Activated naive CD8-positive, alpha-beta T cell treated with anti-CD3 and anti-CD28 coated beads, Interleukin-2, amount 50 U/mL, for 16 hours (primary cell): ENCODE data around the gene BRME1.
"Not testable (repeated sequence)": the region's sequence is repeated elsewhere in the genome, so short reads cannot be mapped to it uniquely, and the experiment has no call there.

Source experiments
- DNase-seq: peaks from one replicate; pipeline ENCODE4 v3.0.0-alpha.2; 2020; ENCODE audit warnings: low read depth, low spot score

Gene BRME1

DNA sequence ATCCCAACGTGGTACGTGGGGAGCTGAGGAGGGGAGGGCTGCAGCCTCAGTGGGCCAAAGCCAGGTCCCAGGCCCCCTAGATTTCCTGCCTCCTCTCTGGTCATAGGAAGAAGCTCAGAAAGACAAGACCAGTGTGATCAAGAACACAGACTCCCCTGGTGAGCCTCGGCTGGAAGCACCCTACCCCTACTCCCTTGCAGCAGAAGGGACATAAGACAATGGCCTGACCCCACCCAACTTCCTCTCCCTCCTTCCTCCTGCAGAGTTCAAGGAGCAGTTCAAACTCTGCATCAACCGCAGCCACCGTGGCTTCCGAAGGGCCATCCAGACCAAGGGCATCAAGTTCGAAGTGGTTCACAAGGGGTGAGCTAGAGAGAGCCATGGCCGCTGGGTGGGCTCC is 20.8 kb upstream of the BRME1 start:
- no peak for DNase-seq

- no peak for DNase-seq
Measured at GRCh38 chr19:13926010-13926409, 20.1 kb upstream of the BRME1 start.

DNA sequence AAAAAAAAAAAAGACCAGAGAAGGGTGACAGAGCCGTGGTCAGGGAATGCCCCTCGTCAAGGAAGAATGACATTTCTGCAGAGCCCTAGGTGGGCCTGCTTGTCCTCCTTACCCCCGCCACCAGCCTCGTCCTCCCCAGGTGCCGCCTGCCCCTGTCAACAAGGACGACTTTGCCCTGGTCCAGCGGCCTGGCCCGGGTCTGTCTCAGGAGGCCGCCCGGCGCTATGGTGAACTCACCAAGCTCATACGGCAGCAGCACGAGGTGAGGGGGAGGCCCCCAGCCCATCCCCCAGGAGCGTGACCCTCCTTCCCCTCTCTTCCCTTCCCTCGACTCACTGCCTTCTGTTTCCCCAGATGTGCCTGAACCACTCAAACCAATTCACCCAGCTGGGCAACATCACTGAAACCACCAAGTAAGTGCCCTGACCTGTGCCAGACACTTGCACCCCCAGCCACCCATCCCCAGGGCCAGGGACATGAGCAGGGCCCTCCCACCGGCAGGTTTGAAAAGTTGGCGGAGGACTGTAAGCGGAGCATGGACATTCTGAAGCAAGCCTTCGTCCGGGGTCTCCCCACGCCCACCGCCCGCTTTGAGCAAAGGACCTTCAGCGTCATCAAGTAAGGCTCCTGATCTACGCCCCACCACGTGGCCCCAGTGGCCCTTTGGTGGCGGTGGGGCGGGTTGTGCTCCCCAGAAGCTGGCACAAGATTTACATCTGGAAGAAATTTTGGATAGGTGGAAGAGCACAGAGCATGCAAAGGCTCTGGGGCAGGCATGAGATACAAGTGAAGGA is 17.5 kb upstream of the BRME1 start:
- no peak for DNase-seq

GRCh38 chr19:13922118-13922517 is 16.2 kb upstream of the BRME1 start:
- not testable (repeated sequence) for DNase-seq

DNA sequence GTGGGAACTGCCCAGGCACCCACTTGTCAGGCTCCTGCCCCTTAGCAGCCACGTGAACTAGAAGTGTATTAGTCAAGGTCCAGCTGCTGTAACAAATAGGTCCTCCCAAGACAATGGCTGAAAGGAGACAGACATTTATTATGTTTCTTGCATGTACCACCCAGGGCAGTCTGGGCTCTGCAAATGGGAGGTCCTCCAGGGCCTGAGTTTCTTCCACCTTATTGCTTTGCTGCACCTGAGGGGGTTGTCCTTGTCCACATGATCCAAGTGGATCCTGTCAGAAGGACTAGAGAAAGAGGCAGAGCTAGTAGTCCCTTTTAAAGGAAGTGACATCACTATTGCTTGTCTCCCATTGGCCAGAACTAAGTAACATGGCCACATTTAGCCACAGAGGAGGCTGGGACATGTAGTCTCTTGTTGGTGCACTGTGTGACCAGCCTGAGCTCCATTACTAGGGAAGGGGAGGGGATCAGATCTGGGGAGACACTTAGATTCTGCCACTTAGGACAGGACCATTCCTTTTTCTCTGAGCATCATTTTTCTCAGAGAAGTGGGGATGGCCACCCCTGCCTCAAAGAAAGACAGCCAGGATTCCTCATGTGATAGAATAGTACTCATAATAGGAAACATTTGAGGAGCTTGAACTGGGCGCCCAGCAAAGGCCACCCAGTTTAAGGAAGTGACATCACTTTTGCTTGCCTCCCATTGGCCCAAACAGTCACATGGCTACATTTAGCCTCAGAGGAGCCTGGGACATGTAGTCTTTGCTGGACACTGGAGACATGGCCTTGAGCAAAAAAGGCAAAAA is 15.2 kb upstream of the BRME1 start:
- DNase-seq, result no peak

GRCh38 chr19:13920524-13920923 is 14.6 kb upstream of the BRME1 start:
- no peak for DNase-seq

- DNase-seq, result no peak
Measured at GRCh38 chr19:13918726-13919411, 13.0 kb upstream of the BRME1 start.

GRCh38 chr19:13917888-13918406 is 12.0 kb upstream of the BRME1 start:
- no peak for DNase-seq

DNA sequence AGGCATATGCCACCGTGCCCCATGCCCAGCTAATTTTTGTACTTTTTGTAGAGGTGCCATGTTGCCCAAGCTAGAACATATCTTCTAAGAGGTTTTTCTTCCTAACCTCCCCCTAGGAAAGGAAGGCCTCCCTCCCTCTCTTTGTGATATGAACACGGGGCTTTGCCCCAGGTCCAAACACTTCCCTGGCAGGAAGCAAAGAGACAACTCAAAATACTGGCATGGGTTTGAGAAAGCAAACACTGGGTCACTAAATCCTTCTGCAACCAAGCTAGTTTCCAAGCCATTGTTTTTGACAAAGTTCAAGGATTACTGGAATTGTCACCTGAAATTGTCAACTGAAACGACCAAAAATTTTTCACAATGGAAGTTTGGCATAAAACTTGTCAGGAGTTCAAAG is 8.9 kb upstream of the BRME1 start:
- no peak for DNase-seq

DNA sequence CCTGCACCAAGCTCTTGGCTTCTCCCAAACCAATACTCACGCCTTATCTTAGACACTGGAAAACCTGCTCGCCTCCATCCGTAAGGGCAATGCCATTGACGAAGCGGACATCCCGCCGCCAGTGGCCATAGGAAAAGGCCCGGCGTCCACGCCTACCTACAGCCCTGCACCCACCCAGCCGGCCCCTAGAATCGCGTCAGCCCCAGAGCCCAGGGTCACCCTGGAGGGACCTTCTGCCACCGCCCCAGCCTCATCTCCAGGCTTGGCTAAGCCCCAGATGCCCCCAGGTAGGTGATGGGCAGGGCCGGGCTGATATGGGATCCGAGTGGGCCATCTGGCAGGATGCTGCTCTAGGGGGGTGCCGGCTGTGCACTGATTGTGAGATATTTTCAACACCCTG is 7.4 kb upstream of the BRME1 start:
- no peak for DNase-seq

GRCh38 chr19:13909430-13909829 is 3.5 kb upstream of the BRME1 start:
- DNase-seq, result no peak

- no peak for DNase-seq
Measured at GRCh38 chr19:13908674-13909073, 2.8 kb upstream of the BRME1 start.

DNA sequence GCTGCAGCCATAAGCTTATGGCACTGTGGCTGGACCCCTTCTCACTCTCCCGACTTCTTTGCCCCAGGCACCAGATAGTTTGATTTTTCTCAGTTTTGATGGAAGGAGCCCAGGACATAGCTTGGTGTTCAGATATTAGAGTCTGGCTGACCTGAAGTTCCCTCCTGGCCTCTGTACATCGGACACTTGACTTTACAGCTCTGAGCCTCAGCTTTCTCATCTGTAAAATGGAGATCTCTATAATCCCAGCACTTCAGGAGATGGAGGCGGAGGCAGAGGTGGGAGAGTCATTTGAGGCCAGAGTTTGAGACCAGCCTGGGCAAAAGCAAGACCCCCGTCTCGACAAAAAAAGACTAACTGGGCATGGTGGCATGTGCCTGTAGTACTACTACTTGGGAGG is 993 bp upstream of the BRME1 start:
- DNase-seq, result no peak

GRCh38 chr19:13906521-13906904 is 596 bp upstream of the BRME1 start:
- DNase-seq, result no peak

DNA sequence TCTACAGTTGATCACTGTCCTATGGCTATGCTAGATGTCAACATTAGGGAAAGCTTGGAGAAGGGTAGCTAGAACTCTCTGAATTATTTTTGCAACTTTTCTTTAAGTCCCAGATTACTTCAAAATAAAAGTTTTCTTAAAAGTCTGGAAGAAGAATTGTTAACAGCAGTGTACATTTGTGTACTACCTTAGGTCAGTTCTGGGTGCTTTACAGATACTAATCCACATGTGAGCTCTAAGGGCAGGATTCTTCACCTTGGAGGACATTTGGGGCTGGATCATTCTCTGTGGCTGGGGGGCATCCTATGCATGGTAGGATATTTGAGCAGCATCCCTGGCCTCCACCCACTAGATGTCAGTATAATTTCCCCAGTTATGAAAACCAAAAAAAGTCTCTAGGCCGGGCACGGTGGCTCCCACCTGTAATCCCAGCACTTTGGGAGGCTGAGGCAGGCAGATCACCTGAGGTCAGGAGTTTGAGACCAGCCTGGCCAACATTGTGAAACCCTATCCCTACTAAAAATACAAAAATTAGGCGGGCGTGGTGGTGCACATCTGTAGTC is 2.8 kb downstream of the BRME1 start:
- DNase-seq, result no peak

DNA sequence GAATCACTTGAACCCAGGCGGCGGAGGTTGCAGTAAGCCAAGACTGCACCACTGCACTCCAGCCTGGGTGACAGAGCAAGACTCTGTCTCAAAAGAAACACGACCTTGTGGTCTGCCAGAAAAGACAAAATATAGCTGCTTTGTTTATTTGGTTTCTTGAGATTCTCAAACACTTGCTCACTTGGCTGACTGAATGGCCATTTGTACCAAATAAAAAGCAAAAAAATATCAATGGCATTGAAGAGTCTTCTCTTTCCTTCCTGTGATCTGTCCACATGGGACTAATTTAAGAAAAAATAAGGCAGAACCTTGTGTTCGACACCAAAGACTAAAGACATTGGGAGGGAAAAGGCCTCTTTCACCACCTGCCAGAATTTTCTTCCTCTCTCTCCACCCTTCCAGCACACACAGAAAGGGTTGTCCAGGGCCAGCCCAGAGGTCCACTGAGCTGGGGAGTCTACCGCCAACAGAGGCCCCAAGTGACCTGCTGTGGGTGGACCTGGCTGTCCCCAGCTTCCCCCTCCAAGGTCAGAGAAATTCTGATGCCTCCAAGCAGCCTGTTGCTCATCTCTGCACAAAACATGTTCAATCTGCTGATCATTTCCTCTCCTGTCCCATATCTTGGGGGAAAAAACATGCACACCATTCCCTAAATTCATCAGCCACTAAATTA is 5.9 kb downstream of the BRME1 start:
- no peak for DNase-seq

GRCh38 chr19:13899393-13899792 is 6.5 kb downstream of the BRME1 start:
- no peak for DNase-seq

DNA sequence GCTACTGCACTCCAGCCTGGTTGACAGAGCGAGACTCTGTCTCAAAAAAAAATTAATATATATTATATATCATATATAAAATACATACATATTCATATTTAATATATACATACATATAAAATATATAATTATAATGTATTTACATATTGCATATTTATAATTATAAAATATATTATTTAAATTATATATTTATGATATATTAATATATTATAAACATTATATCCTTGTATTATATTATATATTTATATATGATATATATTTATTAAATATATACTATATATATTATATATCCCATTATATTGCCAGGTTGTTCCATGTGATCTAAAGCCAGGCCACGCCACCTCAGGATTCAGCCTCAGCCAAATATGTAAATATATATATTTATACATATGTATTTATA is 9.7 kb downstream of the BRME1 start:
- no peak for DNase-seq

DNA sequence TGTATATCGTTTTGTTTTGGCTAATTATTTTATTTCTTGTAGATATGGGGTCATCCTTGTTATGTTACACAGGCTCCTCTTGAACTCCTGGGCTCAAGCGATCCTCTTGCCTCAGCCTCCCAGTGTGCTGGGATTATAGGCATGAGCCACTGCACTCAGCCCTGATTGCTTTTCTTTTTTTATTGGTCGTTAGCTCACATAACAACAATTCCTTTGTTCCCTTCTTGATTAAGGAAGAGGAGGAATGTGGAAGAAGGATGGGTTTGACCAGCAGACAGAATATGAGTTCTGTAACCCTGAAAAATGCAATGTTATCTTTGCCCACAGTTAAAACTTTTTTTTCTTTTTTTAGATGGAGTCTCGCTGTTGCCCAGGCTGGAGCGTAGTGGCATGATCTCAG is 11.4 kb downstream of the BRME1 start:
- DNase-seq, result no peak

DNA sequence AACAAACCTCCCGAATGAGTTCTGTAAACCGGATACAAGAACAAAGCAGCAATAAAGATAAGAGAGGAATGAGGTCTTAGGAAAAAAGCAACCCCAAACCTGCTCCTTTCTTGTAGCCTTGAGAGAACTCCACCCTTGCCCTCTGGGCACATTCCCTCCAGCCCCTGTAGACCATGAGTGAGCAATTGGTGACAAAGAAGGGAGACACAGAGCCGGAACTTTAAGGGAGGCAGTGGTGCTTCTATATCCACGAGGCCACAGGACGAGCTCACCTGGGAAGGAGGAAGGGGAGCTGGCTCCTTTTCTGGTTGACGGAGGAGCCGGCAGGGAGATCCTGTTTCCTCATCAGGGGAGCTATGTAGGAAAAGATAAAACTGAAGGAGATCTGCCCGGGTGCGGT is 13.0 kb downstream of the BRME1 start:
- no peak for DNase-seq

- DNase-seq, result no peak
Measured at GRCh38 chr19:13890136-13890535, 15.8 kb downstream of the BRME1 start.
